Activated CD4-positive, alpha-beta T cell treated with anti-CD3 and anti-CD28 coated beads for 4 hours (primary cell): ENCODE results near the gene LCN2.
"Not testable (repeated sequence)": the region's sequence is repeated elsewhere in the genome, so short reads cannot be mapped to it uniquely, and the experiment has no call there.

ENCODE experiments used
- DNase-seq, 2 donors: peaks; one replicate each; pipeline ENCODE4 v3.0.0-alpha.2; 2020

Gene LCN2

DNA sequence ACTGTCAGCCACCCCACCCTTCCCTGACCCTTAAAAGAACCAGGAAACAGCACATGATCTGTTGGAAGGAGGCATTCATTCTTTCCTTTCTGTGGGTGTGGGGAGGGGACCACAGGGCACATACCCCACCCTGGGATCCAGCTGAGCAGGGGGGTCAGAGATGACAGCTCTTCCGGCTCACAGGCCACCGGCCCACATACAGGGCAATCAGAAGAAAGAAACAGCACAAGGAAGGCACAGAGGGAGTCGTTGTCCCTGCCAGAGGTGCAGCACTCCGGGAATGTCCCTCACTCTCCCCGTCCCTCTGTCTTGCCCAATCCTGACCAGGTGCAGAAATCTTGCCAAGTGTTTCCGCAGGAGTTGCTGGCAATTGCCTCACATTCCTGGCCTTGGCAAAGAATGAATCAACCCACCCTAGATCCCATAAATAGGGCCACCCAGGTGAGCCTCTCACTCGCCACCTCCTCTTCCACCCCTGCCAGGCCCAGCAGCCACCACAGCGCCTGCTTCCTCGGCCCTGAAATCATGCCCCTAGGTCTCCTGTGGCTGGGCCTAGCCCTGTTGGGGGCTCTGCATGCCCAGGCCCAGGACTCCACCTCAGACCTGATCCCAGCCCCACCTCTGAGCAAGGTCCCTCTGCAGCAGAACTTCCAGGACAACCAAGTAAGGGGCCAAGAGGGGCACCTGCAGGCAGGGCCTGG lies at the start of gene LCN2:
Gene LCN2, plus strand, starts transcription at position 453 of the 701 bp plus-strand sequence. Its CDS starts 73 bp downstream, at position 526.
- no peak for DNase-seq

DNA sequence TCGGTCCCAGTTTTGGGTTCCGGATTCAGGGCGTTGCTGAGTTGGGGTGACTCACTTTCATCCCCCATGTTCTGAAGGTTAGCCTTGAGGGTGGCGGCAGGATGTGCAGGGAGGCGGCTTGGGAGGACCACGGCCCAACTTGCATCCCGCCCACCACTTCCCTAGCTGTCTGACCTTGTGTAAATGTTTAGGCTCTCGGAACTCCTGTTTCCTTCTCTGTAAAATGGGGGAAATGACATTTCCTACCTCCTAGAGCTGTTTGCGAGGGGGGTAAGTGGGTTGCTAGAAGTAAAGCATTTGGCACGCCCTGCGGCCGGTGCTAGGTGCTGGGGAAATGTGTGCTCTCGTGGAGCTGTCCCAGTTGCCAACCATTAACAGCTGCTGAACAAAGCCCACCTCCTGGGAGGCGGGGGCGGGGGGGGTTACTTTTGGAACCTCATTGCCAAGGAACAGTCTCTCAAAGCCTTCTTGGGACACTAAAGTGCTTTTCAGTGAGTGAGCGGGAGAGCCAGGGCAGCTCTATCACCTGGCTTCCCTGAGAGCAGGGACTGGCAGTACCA lies 49.2 kb upstream of the LCN2 start:
- no peak for DNase-seq

DNA sequence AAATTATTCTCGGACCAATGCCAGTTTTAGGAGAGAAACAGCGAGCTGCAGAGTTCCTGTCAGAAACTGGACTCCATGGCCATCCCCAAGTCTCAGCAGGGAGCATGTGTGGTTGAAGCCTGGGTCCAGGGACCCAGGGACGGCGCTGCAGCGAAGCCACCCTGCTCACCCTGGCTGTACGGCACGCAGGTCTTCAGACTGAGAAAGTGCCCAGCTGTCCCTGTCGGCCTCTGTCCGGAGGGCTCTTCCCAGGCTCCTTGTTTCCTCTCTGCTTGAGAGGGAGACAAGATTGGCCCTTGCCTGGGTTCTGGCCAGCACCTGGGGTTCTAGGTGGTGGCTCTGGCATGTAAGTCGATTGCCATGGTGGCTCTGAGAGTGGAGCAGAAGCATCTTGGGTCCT lies 48.7 kb upstream of the LCN2 start:
- DNase-seq = no peak

DNA sequence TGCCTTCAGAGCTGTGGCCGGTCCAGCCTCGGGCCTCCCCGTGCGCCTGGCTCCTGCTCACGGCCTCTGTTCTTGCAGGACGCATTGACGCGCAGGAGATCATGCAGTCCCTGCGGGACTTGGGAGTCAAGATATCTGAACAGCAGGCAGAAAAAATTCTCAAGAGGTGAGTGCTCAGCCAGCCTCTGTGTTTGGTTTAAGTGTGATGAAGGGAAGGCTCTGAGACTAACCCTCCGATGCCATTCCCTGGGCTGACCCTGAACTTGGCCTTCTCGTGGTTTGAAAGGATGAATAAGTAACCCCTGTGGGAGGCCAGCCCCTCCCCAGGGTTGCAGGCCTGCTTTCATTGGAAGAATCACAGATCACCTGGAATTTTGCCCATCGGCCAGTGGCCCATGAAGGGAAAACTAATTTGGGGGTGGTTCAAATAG lies 48.0 kb upstream of the LCN2 start:
- no peak for DNase-seq

DNA sequence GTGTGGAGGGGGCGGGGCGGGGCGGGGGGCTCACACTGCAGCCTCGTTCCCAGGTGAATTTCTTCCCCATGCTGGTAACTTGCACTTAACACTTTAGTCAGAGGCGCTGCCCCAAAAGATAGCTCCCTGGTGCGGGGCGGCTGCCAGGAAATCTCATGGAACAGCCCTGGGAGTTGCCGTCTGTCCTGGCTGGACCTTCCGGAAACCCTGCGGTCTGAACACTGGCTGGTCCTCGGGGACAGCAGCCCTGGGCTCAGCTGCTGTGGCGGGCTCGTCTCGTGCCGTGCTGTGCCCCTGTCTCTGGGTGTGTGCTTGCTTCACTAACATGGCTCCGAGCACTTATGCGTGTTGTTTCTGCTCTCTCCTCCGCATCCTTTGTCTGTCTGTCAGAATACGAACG lies 47.6 kb upstream of the LCN2 start:
- no peak for DNase-seq

DNA sequence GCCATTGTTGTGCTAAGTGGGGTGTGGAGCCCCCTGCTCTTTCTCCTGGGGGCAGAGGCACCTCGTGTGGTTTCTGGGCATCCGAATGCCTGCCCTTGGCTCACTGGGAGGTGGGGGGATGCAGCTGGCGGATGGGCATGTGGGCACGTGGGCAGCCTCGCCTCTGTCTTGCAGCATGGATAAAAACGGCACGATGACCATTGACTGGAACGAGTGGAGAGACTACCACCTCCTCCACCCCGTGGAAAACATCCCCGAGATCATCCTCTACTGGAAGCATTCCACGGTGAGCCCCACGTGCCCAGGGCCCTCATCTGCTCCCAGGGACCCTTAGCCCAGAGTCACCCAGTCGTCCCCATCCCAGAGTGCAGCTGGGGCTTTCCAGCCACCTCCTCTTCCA lies 47.1 kb upstream of the LCN2 start:
- no peak for DNase-seq

DNA sequence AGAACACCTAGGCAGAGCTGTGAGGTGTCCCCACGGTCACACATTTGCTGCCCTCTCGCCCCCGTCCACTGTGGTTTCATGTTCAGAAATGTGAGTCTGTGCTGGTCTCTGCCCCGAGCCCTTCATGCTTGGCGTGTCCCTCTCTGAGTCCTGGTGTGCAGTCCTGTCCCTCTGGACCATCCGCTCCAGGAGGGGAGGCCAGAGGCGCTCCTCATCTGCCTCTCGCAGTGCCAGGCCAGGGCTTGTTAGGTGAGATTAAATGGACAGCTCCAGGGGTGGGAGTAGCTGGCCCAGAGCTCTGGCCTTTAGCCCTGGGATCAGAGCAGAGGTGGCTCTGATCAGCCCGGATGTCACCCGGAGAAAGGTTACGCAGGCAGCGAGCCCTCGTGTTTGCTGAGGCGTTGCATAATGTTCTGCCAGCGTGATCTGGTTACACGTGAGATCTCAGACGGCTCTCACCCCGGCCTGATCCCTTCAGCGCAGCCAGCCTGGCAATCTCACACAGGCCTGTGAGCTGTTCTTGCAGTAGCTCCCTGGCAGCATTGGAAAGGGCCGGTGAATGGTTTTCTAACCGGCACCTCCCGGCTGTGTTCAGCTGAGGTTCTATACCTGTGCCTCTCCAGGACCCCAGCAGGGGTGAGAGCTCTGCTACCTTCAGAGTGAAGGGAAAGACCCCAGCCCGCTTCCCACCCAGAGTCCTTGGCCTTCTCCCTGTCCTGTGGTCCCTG lies 46.2 kb upstream of the LCN2 start:
- no peak for DNase-seq

DNA sequence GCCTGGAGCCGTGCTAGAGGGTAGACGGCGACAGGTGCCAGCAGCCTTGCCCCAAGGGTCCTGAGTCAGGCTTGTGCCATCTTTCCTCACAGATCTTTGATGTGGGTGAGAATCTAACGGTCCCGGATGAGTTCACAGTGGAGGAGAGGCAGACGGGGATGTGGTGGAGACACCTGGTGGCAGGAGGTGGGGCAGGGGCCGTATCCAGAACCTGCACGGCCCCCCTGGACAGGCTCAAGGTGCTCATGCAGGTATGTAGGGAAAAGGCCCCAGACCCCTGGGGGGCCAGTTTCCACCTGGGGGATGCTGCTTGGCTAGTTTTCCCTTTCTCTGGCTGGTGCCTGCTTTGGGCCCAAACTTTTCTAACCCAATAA lies 45.7 kb upstream of the LCN2 start:
- DNase-seq = peak; percentile 42 to 44

DNA sequence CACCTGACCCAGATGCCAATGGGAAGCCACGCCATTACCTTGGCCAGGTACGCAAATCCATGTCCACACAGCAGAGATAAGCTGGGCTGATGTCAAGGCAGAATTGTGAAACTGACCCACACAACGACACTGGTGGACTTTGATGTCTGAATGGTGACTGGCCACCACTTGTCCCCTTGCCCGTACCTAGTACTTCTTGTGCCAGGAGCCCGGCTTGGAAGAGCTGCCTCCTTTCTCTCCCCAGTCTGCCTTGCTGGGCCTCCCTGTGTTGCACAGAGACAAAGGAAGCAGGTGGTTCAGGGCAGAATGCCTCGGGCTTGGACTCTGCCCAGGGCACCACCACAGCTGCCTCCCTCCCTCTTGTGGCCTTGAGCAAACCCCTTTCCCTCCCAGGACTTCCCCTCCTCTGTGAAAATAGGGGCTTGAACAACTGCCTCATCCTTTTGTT lies 45.1 kb upstream of the LCN2 start:
- no peak for DNase-seq

DNA sequence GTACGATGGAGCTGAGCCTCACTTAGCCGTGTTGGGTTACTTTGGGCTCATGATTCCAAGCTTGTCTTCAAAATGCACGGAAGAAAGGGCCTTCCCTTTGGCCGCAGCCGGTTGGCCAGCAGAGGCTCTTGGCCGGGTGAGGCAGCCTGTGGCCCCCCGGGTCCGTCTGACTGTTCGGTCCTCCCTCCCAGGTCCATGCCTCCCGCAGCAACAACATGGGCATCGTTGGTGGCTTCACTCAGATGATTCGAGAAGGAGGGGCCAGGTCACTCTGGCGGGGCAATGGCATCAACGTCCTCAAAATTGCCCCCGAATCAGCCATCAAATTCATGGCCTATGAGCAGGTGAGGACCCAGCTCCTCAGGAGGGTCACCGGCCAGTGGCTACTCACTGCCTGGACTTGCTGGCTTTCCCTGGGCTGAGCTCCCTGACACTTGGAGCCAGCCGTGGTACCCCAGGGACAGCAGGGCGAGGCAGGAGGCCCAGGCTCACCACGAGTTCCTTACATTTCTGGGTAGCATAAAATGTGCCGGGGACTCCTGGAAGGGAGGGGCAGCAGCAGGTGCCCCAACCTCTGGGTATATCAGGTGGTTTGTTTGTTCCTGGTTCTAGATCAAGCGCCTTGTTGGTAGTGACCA lies 43.6 kb upstream of the LCN2 start:
- DNase-seq = no peak

DNA sequence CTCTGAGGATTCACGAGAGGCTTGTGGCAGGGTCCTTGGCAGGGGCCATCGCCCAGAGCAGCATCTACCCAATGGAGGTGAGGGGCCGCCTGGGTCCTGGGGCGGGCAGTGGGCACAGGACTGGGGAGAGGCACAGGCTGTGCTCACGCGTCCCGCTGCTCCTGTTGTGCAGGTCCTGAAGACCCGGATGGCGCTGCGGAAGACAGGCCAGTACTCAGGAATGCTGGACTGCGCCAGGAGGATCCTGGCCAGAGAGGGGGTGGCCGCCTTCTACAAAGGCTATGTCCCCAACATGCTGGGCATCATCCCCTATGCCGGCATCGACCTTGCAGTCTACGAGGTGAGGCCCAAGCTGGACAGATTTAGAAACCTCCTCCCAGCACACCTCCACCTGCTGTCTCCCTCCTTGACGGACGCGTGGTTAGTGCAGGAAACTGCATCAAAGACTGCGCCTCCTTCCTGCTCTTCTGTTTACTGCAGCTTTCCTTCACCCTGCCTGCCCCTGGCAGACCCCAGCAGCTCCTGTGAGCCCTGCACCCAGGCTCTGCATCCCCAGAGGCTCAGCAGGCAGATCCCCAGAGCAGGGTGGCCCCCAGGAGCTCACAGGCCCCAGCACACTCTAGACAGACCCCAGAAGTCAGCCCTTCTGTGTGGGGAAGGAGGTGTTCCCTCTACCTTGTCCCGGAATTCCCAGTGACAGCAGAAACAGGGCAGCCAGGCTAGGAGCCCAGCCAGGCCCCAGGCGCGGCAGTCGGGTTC lies 42.9 kb upstream of the LCN2 start:
- DNase-seq = no peak

DNA sequence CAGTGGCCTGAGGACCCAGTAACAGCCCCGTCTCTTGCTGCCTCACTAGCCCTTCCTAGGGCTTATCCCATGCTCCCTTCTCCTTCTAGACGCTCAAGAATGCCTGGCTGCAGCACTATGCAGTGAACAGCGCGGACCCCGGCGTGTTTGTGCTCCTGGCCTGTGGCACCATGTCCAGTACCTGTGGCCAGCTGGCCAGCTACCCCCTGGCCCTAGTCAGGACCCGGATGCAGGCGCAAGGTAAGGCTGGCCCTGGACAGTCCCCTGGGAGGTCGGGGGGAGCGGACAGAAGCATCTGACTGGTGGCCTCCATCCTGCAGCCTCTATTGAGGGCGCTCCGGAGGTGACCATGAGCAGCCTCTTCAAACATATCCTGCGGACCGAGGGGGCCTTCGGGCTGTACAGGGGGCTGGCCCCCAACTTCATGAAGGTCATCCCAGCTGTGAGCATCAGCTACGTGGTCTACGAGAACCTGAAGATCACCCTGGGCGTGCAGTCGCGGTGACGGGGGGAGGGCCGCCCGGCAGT lies 42.2 kb upstream of the LCN2 start:
- no peak for DNase-seq

DNA sequence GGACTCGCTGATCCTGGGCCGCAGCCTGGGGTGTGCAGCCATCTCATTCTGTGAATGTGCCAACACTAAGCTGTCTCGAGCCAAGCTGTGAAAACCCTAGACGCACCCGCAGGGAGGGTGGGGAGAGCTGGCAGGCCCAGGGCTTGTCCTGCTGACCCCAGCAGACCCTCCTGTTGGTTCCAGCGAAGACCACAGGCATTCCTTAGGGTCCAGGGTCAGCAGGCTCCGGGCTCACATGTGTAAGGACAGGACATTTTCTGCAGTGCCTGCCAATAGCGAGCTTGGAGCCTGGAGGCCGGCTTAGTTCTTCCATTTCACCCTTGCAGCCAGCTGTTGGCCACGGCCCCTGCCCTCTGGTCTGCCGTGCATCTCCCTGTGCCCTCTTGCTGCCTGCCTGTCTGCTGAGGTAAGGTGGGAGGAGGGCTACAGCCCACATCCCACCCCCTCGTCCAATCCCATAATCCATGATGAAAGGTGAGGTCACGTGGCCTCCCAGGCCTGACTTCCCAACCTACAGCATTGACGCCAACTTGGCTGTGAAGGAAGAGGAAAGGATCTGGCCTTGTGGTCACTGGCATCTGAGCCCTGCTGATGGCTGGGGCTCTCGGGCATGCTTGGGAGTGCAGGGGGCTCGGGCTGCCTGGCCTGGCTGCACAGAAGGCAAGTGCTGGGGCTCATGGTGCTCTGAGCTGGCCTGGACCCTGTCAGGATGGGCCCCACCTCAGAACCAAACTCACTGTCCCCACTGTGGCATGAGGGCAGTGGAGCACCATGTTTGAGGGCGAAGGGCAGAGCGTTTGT lies 41.6 kb upstream of the LCN2 start:
- no peak for DNase-seq

DNA sequence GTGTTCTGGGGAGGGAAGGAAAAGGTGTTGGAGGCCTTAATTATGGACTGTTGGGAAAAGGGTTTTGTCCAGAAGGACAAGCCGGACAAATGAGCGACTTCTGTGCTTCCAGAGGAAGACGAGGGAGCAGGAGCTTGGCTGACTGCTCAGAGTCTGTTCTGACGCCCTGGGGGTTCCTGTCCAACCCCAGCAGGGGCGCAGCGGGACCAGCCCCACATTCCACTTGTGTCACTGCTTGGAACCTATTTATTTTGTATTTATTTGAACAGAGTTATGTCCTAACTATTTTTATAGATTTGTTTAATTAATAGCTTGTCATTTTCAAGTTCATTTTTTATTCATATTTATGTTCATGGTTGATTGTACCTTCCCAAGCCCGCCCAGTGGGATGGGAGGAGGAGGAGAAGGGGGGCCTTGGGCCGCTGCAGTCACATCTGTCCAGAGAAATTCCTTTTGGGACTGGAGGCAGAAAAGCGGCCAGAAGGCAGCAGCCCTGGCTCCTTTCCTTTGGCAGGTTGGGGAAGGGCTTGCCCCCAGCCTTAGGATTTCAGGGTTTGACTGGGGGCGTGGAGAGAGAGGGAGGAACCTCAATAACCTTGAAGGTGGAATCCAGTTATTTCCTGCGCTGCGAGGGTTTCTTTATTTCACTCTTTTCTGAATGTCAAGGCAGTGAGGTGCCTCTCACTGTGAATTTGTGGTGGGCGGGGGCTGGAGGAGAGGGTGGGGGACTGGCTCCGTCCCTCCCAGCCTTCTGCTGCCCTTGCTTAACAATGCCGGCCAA lies 40.8 kb upstream of the LCN2 start:
- no peak for DNase-seq

DNA sequence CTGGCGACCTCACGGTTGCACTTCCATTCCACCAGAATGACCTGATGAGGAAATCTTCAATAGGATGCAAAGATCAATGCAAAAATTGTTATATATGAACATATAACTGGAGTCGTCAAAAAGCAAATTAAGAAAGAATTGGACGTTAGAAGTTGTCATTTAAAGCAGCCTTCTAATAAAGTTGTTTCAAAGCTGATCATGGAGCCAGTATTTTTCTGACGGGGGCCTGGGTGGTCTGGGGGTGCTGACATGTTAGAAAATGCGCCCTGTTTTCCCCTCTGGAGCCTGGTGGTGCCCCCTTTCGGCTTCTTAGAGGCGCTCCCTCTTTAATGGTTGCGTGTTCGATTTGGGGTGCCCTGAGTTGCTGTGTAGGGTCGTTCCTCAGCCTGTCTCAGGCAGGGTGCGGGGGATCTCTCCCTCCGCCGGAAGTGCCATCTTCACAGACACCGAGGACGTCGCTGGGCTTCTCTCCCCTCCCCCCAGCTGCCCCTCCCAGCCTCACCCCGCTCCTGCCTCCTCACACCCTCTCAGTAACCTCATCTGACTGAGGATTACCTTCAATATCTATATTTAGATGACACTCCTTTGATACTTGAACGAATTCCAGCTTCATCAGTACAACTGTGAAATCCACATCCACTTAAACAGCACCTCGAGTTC lies 40.1 kb upstream of the LCN2 start:
- DNase-seq = no peak

DNA sequence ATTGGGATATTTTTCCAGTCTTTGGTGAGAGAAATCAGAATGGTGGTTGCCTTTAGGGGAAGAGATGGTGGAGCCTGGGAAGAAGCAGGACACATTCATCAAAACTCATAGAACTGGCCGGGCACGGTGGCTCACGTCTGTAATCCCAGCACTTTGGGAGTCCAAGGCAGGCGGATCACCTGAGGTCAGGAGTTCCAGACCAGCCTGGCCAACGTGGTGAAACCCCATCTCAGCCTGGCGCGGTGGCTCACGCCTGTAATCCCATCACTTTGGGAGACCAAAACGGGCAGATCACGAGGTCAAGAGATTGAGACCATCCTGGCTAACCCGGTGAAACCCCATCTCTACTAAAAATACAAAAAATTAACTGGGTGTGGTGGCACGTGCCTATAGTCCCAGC lies 37.5 kb upstream of the LCN2 start:
- DNase-seq = not testable (repeated sequence)

DNA sequence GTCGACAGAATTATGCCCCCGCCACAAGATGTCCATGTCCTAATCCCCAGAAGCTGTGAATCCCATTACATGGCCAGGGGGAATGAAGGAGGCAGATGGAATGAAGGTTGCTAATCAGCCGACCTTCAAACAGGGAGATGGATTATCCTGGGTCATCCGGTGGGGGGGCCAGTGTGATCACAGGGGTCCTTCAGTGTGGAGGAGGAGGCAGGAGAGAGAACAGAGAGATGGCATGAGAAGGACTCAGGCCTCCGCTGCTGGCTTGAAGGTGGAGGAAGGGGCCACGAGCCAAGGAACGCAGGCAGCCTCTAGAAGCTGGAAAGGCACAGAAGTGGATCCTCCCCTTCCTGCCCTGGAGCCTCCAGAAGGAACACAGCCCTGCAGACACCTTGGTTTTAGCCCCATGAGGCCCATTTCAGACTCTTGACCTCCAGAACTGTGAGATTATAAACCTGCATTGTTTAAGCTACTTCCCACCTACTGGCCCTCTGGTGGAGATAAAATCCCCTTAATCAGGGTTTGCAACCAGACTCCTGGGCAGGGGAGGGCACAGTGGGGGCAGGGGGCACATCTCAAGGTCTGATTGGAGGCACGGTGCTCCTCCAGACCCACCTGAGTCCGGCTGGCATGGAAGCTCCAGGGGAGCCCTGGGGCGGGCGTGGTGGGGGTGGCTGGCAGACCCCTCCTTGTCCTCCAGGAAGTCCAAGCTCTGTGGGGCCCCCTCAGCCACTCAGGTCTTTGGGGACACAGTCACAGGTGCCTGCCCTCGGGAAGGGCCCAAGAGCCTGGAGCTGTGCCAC lies 35.5 kb upstream of the LCN2 start:
- DNase-seq = no peak

DNA sequence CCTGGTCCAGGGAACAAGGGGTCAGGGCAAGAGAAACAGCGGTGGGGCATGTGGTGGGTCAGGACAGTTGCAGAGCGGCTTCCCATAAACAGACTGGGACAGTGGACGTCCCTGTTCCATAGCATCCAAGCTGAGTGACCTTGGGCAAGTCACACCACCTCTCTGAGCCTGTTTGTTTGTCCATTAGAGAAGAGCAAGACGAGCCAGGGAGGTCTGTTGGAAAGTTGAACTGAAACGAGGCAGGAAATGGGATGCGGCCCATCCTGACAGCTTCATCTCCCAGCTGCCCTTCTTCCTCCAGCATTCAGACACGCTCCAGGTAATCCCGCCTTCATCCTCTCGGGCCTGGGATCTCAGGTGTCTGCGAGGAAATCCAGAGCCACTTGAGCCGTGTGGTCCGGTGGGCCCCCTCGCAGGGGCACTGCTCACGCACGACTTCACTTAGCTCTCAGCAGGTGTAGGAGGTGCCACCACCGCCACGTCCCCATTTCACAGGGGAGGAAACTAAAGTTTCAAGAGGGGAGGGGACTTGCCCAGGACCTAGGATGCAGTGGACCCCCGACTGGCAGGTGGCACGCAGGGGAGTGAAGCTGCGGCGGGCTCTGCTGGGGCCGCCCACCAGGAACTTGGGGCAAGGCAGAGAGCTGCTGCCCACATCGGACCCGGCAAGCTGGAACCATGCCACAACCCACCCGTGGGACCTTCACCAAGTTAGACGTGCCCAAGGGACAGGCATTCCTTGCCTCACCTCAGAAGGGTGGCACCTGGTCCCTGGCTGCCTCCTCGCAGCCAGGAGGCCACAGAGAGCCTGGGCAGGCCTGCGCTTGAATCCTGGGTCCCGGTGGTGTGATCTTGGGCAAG lies 34.7 kb upstream of the LCN2 start:
- DNase-seq = no peak
